Mesothelial cell of epicardium (in vitro differentiated cells): ENCODE results near the gene ZDHHC11B. TPM values are rescaled to one million over a fixed set of nuclear protein-coding genes. Genes with fewer than 3 reads are reported as not detected.
"Not testable (repeated sequence)": the region's sequence is repeated elsewhere in the genome, so short reads cannot be mapped to it uniquely, and the experiment has no call there.

ENCODE experiments used
- DNase-seq, 2 experiments: peaks; one replicate each; pipeline ENCODE4 v3.0.0; 2021; ENCODE audit warnings: low spot score in 2 of 2; ENCODE audit not compliant: unreplicated experiment in 2 of 2
- H3K27ac Mint-ChIP-seq: 2 replicates; pipeline ENCODE4 v1.8.0; 2021; ENCODE audit warnings: mixed read lengths
- H3K27me3 Mint-ChIP-seq: 2 replicates; pipeline ENCODE4 v1.8.0; 2021; ENCODE audit warnings: low read depth, mixed read lengths
- H3K36me3 Mint-ChIP-seq: 2 replicates; pipeline ENCODE4 v1.8.0; 2021; ENCODE audit warnings: mixed read lengths
- H3K4me1 Mint-ChIP-seq: 2 replicates; pipeline ENCODE4 v1.8.0; 2021; ENCODE audit warnings: mixed read lengths
- H3K4me3 Mint-ChIP-seq: 2 replicates; pipeline ENCODE4 v1.8.0; 2021; ENCODE audit warnings: mild to moderate bottlenecking, moderate library complexity, mixed read lengths
- H3K9me3 Mint-ChIP-seq: 2 replicates; pipeline ENCODE4 v1.8.0; 2021; ENCODE audit warnings: mixed read lengths
- CTCF ChIP-seq: fragments of 200-600 bp; sonication (generic); IDR thresholded peaks from one replicate; pipeline ENCODE4 v1.5.0; 2021; ENCODE audit warnings: antibody characterized with exemption; ENCODE audit not compliant: unreplicated experiment
- total RNA-seq: library from RNA; stranded (reverse); gene quantifications from 3 replicates; pipeline ENCODE4 v1.2.1, GENCODE V29; 2021

Gene ZDHHC11B
- total RNA-seq, 1 donor from 2014 or later, result 0.74 TPM

GRCh38 chr5:679166-679895 is 105.2 kb downstream of the ZDHHC11B start:
- H3K27me3 Mint-ChIP-seq, result peaks cover 22% of the 10 kb centered on the region
- not testable (repeated sequence) for H3K4me1 Mint-ChIP-seq, H3K4me3 Mint-ChIP-seq, H3K27ac Mint-ChIP-seq, DNase-seq, H3K36me3 Mint-ChIP-seq, H3K9me3 Mint-ChIP-seq

GRCh38 chr5:678521-678920 is 106.0 kb downstream of the ZDHHC11B start:
- H3K4me3 Mint-ChIP-seq, H3K9me3 Mint-ChIP-seq, H3K4me1 Mint-ChIP-seq, DNase-seq, H3K36me3 Mint-ChIP-seq, H3K27ac Mint-ChIP-seq: not testable (repeated sequence)
- peaks cover 28% of the 10 kb centered on the region for H3K27me3 Mint-ChIP-seq

GRCh38 chr5:677131-678101 is 107.1 kb downstream of the ZDHHC11B start:
- TF ChIP-seq CTCF, result no peak
- DNase-seq, result peak in 1 of 2 experiments; percentile 36
- Mint-ChIP-seq H3K36me3 (no peaks in the 10 kb centered on the region), H3K9me3 (no peaks in the 10 kb centered on the region), H3K27ac (no peak overlapping the region), H3K27me3 (peaks cover 33% of the 10 kb centered on the region), H3K4me3 (no peak overlapping the region), H3K4me1 (peaks cover 8% of the 10 kb centered on the region)

GRCh38 chr5:676699-677076 is 107.8 kb downstream of the ZDHHC11B start:
- DNase-seq, result no peak
- H3K27me3 Mint-ChIP-seq, result peaks cover 34% of the 10 kb centered on the region
- peaks cover 9% of the 10 kb centered on the region for H3K4me1 Mint-ChIP-seq
- H3K36me3 Mint-ChIP-seq, result no peaks in the 10 kb centered on the region
- TF ChIP-seq CTCF, result no peak
- H3K9me3 Mint-ChIP-seq, result no peaks in the 10 kb centered on the region
- H3K27ac Mint-ChIP-seq, result no peak overlapping the region
- no peak overlapping the region for H3K4me3 Mint-ChIP-seq

- TF ChIP-seq CTCF, result no peak
- Mint-ChIP-seq H3K4me1 (peaks cover 9% of the 10 kb centered on the region), H3K4me3 (no peak overlapping the region), H3K36me3 (no peaks in the 10 kb centered on the region), H3K27ac (no peak overlapping the region), H3K9me3 (no peaks in the 10 kb centered on the region), H3K27me3 (peaks cover 34% of the 10 kb centered on the region)
- no peak for DNase-seq
Measured at GRCh38 chr5:675871-676698, 108.4 kb downstream of the ZDHHC11B start.

GRCh38 chr5:675111-675870 is 109.2 kb downstream of the ZDHHC11B start:
- Mint-ChIP-seq H3K27me3 (peaks cover 34% of the 10 kb centered on the region), H3K36me3 (no peaks in the 10 kb centered on the region), H3K4me1 (peaks cover 9% of the 10 kb centered on the region), H3K27ac (no peak overlapping the region), H3K4me3 (no peak overlapping the region), H3K9me3 (no peaks in the 10 kb centered on the region)
- no peak for DNase-seq
- no peak for TF ChIP-seq CTCF
